ENCODE results near the gene SEC14L2.

- TF ChIP-seq CTCF (IDR thresholded peaks at IDR 0.05; ENCODE audit: extremely low read depth in 1 of 2, insufficient read depth in 1 of 2, low read depth in 1 of 2, low read length in 2 of 2) (no peak), POLR2AphosphoS5 (IDR thresholded peaks at IDR 0.05; ENCODE audit: insufficient read depth, low read depth, low read length) (no peak), EZH2 (IDR thresholded peaks at IDR 0.05; ENCODE audit: borderline replicate concordance, low read depth, low read length, severe bottlenecking) (no peak), MYC (IDR thresholded peaks at IDR 0.05; ENCODE audit: low read depth, low read length) (no peak), POLR2A (IDR thresholded peaks at IDR 0.05; ENCODE audit: low read depth, low read length) (no peak), GATA2 (IDR thresholded peaks at IDR 0.05; ENCODE audit: insufficient read depth, insufficient read length, low read depth, low read length) (no peak)
Measured at GRCh38 chr22:30433227-30433626, 36.4 kb downstream of the SEC14L2 start.

Data from endothelial cell of umbilical vein (primary cell).